ENCODE measurements around the gene HPX. TPM values are rescaled to one million over a fixed set of nuclear protein-coding genes. Genes with fewer than 3 reads are reported as not detected.

The HPX gene
- total and polyA plus RNA-seq, 2 of the 4 experiments (the other 2 are of a cell fraction): 0.36 to 1.4 TPM

- peak within 1 kb of the TSS; percentile 90 for H3K4ac ChIP-seq (ENCODE audit: low read depth, low read length)
- ATAC-seq (ENCODE audit: low read depth): peak; percentile 87
- H3K79me1 ChIP-seq (ENCODE audit: low read depth in 1 of 2, low read length in 2 of 2): peaks cover 17 to 38% of the 10 kb centered on the region in 2 experiments
- peak within 1 kb of the TSS; percentile 69 to 81; a peak in 1 of 4 replicates for H4K8ac ChIP-seq (ENCODE audit: low read depth in 2 of 2, low read length in 2 of 2)
- WGBS, 2 experiments (ENCODE audit: extremely low coverage in 2 of 2, insufficient read length in 1 of 2): 0% methylated on average over 22 of the region's 75 CpGs; no CpG with 5 or more reads in 1 of the 2 experiments
- intact Hi-C loops (cut with micrococcal nuclease): loop anchor here (2.0 kb wide), 1 partner anchor 28 kb away; the partner anchor contains the start of gene SMPD1
- H4K91ac ChIP-seq (ENCODE audit: insufficient read depth, low read depth, low read length): peak within 1 kb of the TSS; percentile 48; the same call in 1 of the 2 replicates
- no peak within 1 kb of the TSS; the same call in 1 of the 2 replicates for H4K5ac ChIP-seq (ENCODE audit: low read depth, low read length)
- in situ Hi-C loops (cut with MboI; ENCODE audit: low sequenced_read_pairs): no loop called here
- no peak within 1 kb of the TSS for H2BK20ac ChIP-seq (ENCODE audit: low read depth, low read length)
- H3K9ac ChIP-seq (ENCODE audit: low read depth, low read length): peak within 1 kb of the TSS; percentile 91
- dilution Hi-C loops (cut with HindIII; ENCODE audit: low sequenced_read_pairs, unreplicated experiment): no loop called here
- H2BK120ac ChIP-seq (ENCODE audit: low read depth, low read length): peak within 1 kb of the TSS; percentile 49; the same call in 1 of the 2 replicates
- H2BK5ac ChIP-seq (ENCODE audit: low read depth, low read length, poor library complexity, severe bottlenecking): peak within 1 kb of the TSS; percentile 20
- BruUV-seq (replicated peaks): no TSS peak
- H3K56ac ChIP-seq (ENCODE audit: extremely low read depth, insufficient read depth, low read length): no peak within 1 kb of the TSS
- peak; percentile 48 for DNase-seq
- H3K4me3 ChIP-seq (ENCODE audit: insufficient read depth, low read depth, low read length): peak within 1 kb of the TSS; percentile 96
- H2AFZ ChIP-seq (replicated peaks; ENCODE audit: low read length, poor library complexity): peak within 1 kb of the TSS; percentile 97
- no peaks in the 10 kb centered on the region for H3K36me3 ChIP-seq (ENCODE audit: control insufficient read depth, insufficient read depth, low read length)
- H3K18ac ChIP-seq (ENCODE audit: low read depth, low read length): no peak within 1 kb of the TSS; the same call in none of the 2 replicates
- peaks cover 4% of the 10 kb centered on the region; the same call in 1 of the 2 replicates for H3K27me3 ChIP-seq (ENCODE audit: control insufficient read depth, insufficient read depth, low read length)
- CTCF ChIA-PET: interaction anchor here (0.6 to 2.0 kb wide), 5 partner anchors 12 to 40 kb away, joined by 3 to 10 read pairs (median 4); partner anchors contain the start of gene SMPD1
- no peak within 1 kb of the TSS for H2BK15ac ChIP-seq (ENCODE audit: low read depth, low read length)
- H3K4me2 ChIP-seq (ENCODE audit: low read depth, low read length): peak within 1 kb of the TSS; percentile 95
- POLR2A ChIA-PET (ENCODE audit: unreplicated experiment): no interaction called here
- H3K4me1 ChIP-seq (ENCODE audit: control insufficient read depth, insufficient read depth, low read length): peaks cover 10% of the 10 kb centered on the region
- H2AK9ac ChIP-seq (replicated peaks; ENCODE audit: low read depth, low read length, poor library complexity): peak within 1 kb of the TSS; percentile 87
- H3K9me3 ChIP-seq (ENCODE audit: control insufficient read depth, insufficient read depth, low read length): no peaks in the 10 kb centered on the region
- peak within 1 kb of the TSS; percentile 96 for H3K23ac ChIP-seq (ENCODE audit: low read depth, low read length)
- H3K27ac ChIP-seq (ENCODE audit: insufficient read depth, low read length): peak within 1 kb of the TSS; percentile 57; the same call in 1 of the 2 replicates
- peak within 1 kb of the TSS; percentile 56; the same call in 1 of the 2 replicates for H2AK5ac ChIP-seq (ENCODE audit: low read depth, low read length)
- peaks cover 22% of the 10 kb centered on the region for H4K20me1 ChIP-seq (ENCODE audit: insufficient read depth, low read length)
- H3K9me1 ChIP-seq (ENCODE audit: insufficient read depth, low read length): peaks cover 10% of the 10 kb centered on the region
- H3K14ac ChIP-seq (replicated peaks; ENCODE audit: low read depth, low read length): peak within 1 kb of the TSS; percentile 64
- TF ChIP-seq CEBPB (IDR thresholded peaks at IDR 0.05; ENCODE audit: low read depth, low read length): no peak
- TF ChIP-seq RFX5 (IDR thresholded peaks at IDR 0.05; ENCODE audit: low read depth, low read length): no peak
- TF ChIP-seq NFE2L2 (IDR thresholded peaks at IDR 0.05; ENCODE audit: low read depth, low read length): no peak
- no peak for TF ChIP-seq RCOR1 (IDR thresholded peaks at IDR 0.05; ENCODE audit: insufficient replicate concordance, low read length)
- TF ChIP-seq CTCF (conservative IDR thresholded peaks at IDR 0.05; ENCODE audit: low read depth, low read length): 0 out of 2 replicates have a peak, but pooled peaks have one; percentile 12
- TF ChIP-seq USF2 (IDR thresholded peaks at IDR 0.05; ENCODE audit: low read depth, low read length): no peak
- TF ChIP-seq CHD1 (IDR thresholded peaks at IDR 0.05; ENCODE audit: low read depth, low read length): no peak
- peak; percentile 57; the same call in 1 of the 2 replicates for TF ChIP-seq MAZ (IDR thresholded peaks at IDR 0.05; ENCODE audit: borderline replicate concordance, low read depth, low read length)
- no peak for TF ChIP-seq BHLHE40 (IDR thresholded peaks at IDR 0.05; ENCODE audit: low read depth, low read length)
- TF ChIP-seq FOS (IDR thresholded peaks at IDR 0.05; ENCODE audit: low read depth, low read length): no peak
- TF ChIP-seq ELK1 (IDR thresholded peaks at IDR 0.05; ENCODE audit: borderline replicate concordance, low read depth, low read length): no peak
- TF ChIP-seq MXI1 (IDR thresholded peaks at IDR 0.05; ENCODE audit: borderline replicate concordance, low read depth, low read length): no peak
- no peak for TF ChIP-seq POLR2A (IDR thresholded peaks at IDR 0.05; ENCODE audit: low read depth, low read length)
- no peak for TF ChIP-seq SMC3 (IDR thresholded peaks at IDR 0.05; ENCODE audit: low read depth, low read length)
Observed at GRCh38 chr11:6419009-6419631, 21.7 kb downstream of the HPX start, which contains the start of gene APBB1. APBB1 (minus strand) TSS chr11:6419094; CDS start chr11:6411347, 7,747 bp downstream.
